22Rv1 (cell line): ENCODE results near the gene SMPDL3A.
A peak's percentile ranks its signal among the peaks of the same experiment; 100 is the strongest.
"Not testable (repeated sequence)": the region's sequence is repeated elsewhere in the genome, so short reads cannot be mapped to it uniquely, and the experiment has no call there.

Experiments
- H3K27ac ChIP-seq: fragments of 450-650 bp; 2 replicates; pipeline ENCODE4 v1.5.1; 2017
- ZFX ChIP-seq: fragments of 450-650 bp; IDR thresholded peaks from 2 replicates; pipeline ENCODE4 v1.6.1; 2017; ENCODE audit warnings: antibody characterized with exemption, borderline replicate concordance
- TF ChIP-seq, protein P1 (sequence below): fragments of 450-650 bp; IDR thresholded peaks from 2 replicates; pipeline ENCODE4 v1.5.1; 2017; ENCODE audit warnings: mild to moderate bottlenecking

SMPDL3A gene, protein sequence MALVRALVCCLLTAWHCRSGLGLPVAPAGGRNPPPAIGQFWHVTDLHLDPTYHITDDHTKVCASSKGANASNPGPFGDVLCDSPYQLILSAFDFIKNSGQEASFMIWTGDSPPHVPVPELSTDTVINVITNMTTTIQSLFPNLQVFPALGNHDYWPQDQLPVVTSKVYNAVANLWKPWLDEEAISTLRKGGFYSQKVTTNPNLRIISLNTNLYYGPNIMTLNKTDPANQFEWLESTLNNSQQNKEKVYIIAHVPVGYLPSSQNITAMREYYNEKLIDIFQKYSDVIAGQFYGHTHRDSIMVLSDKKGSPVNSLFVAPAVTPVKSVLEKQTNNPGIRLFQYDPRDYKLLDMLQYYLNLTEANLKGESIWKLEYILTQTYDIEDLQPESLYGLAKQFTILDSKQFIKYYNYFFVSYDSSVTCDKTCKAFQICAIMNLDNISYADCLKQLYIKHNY

DNA sequence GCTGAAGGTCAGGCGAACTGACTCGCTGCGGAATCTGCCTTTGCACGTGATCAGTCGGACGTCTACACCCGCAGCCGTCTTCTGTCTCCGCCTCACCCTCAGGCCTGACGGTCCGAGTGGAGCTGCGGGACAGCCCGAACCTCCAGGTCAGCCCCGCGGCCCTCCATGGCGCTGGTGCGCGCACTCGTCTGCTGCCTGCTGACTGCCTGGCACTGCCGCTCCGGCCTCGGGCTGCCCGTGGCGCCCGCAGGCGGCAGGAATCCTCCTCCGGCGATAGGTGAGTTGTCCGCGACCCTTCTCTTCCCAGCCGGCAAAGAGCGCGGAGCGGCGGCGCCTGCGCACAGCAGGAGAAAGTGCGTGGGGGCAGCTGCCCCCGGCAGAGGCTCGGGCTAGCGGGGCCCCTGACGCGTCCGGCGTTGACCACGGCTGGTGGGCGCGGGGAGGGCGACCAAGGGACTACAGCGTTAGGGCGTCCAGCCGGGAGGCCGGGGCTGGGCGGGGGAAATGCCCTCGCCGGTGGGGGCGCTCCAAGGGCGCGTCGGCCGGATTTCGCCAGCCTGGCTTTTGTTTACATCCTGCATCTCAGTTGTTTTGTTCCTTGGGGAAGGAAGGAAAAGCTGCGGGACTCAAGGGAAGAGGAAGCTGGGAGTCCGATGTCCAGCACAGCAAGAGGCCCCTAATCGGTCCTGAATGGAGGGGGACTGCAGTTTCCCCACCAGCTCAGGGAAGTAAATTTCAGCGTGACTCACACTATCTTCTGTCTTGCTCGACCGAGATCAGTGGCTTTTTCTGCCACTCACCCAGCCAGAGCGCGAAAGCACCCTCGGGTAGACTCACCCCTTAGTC is at the start of gene SMPDL3A:
Gene SMPDL3A (plus strand): TSS at position 77 of the 846 bp plus-strand sequence. CDS start 89 bp downstream, at position 166.
- H3K27ac ChIP-seq = peak within 1 kb of the TSS; percentile 97
- TF ChIP-seq, protein P1, sequence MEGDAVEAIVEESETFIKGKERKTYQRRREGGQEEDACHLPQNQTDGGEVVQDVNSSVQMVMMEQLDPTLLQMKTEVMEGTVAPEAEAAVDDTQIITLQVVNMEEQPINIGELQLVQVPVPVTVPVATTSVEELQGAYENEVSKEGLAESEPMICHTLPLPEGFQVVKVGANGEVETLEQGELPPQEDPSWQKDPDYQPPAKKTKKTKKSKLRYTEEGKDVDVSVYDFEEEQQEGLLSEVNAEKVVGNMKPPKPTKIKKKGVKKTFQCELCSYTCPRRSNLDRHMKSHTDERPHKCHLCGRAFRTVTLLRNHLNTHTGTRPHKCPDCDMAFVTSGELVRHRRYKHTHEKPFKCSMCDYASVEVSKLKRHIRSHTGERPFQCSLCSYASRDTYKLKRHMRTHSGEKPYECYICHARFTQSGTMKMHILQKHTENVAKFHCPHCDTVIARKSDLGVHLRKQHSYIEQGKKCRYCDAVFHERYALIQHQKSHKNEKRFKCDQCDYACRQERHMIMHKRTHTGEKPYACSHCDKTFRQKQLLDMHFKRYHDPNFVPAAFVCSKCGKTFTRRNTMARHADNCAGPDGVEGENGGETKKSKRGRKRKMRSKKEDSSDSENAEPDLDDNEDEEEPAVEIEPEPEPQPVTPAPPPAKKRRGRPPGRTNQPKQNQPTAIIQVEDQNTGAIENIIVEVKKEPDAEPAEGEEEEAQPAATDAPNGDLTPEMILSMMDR = peak; percentile 81
- no peak for TF ChIP-seq ZFX

DNA sequence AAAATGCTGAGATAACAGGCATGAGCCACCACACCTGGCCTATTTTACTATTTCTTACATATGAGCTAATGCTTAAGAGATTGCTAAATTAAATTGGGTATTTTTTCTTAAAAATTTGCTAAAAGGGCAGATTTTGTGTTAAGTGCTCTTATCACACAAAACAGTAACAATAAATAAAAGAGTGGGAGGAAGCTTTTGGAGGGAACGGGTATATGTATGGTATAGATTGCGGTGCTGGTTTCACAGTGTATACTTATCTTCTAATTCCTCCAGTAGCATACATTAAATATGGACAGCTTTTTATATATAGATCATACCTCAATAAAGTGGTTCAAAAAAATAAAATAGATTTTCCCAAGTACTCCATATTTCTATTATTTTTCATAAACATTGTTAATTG is 49.0 kb upstream of the SMPDL3A start:
- TF ChIP-seq, protein P1 = no peak
- no peak for TF ChIP-seq ZFX
- H3K27ac ChIP-seq = no peak overlapping the region

DNA sequence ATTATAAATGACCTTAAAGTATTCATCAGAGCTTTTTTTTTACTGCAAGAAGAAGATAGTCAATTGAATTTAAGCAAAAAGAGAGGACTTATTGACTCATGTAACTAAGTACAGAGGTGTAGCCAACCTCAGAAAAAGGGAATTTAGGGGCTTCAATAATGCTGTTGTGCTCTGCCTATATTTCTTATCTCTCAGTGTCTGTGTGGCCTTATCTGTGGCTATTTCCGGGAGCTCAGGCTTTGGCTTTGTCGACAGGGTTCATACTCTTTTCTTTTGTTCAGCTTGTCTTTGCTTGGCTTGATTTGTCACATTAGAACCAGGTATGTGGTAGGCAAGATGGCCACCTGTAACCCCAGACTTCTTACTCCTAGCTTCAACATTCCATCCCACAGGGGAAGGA is 48.1 kb upstream of the SMPDL3A start:
- no peak overlapping the region for H3K27ac ChIP-seq

DNA sequence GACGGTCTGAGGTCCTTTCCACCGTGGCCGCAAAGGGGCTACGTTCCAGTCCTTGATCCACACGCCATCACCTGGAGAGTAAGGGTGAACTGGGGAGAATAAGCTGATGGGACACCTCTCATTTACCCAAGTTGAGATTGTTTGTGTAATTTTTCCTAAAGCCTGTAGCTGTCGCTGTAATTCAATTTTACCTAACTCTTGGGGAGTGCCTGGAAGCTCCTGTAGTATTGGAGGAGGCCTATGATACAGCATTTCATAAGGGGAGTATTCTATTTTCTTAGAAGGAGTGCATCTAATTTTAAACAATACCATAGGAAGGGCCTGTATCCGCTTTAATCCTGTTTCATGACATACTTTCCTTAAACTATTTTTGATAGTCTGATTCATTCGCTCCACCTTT is 44.8 kb upstream of the SMPDL3A start:
- not testable (repeated sequence) for H3K27ac ChIP-seq

More for the DNA sequence above, 48.1 kb upstream of the SMPDL3A start:
- TF ChIP-seq ZFX = no peak
- TF ChIP-seq, protein P1 = no peak

DNA sequence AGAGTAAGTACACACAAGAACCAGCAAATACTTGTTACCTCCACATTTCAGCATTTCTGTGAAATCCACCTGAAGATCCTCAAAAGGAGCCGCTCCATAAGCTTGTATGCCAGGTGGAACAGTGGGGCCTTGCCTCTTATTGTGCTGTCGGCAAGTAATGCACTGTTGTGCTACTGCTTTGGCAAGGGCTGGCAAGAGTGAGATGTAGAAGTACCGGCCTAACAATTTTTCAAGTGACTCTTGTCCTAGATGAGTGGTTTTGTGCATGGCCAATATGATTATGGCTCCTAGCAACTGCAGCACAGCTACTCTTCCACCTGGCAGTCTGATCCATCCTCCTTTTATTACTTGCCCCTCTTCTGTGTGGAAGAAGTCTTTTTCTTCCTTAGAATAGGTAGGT is 44.2 kb upstream of the SMPDL3A start:
- not testable (repeated sequence) for H3K27ac ChIP-seq

DNA sequence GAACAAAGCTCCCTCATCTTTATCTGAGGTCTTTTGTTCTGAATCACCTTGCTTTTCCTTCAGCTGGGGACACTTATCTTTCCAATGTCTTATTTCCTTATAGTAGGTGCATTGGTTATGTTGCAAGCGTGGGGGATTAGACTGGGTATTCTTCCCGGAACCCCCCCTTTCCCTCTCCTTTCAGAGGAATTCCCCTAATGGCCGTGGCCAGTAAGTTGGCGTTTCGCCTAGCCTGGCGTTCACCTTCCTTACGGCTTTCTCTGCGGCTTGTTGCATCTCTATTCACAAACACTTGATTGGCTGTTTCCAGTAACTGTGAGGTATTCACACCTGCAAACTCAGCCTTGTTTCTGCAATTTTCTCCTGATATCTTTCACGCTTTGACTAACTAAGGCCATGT is 42.4 kb upstream of the SMPDL3A start:
- no peak overlapping the region for H3K27ac ChIP-seq
- TF ChIP-seq, protein P1 = no peak
- TF ChIP-seq ZFX = no peak

DNA sequence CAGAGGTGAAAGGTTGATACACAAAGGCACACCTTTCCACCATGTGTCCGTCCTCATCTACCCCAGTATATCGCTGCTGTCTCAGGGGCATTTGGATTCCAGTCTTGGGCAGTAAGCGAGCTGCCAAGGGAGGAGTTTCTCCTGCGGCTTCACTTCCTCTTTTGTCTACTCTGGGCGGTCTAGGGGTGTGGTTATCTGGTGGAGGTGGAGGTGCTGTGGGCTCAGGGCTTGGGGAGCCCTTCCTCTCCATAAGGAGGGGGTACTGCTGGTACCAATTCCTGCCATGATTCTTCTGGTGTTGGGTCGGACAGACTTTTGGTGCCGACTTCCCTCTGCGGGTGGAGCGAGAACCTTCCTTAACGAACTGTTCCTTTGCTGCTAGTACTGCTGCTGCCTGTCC is 41.5 kb upstream of the SMPDL3A start:
- no peak for TF ChIP-seq ZFX
- TF ChIP-seq, protein P1 = no peak
- no peak overlapping the region for H3K27ac ChIP-seq

DNA sequence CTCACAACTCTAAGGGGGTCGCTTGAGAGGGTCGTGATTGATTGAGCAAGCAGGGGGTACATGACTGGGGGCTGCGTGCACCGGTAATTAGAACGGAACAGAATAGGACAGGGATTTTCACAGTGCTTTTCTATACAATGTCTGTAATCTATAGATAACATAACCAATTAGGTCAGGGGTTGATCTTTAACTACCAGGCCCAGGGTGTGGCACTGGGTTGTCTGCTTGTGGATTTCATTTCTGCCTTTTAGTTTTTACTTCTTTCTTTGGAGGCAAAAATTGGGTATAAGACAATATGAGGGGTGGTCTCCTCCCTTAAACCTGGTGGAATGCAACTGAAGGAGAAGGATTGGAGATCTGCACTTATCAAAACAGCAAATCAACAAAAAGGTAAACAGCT is 40.1 kb upstream of the SMPDL3A start:
- not testable (repeated sequence) for H3K27ac ChIP-seq
